GM04504 (cell line): Measurements from ENCODE around the gene CKS1B.
"Not testable (repeated sequence)": the region's sequence is repeated elsewhere in the genome, so short reads cannot be mapped to it uniquely, and the experiment has no call there.

Experiments used
- DNase-seq: peaks from one replicate; pipeline ENCODE4 v3.0.0-alpha.2; 2012; ENCODE audit warnings: low read depth

CKS1B gene

GRCh38 chr1:154964359-154964758 is 10.1 kb upstream of the CKS1B start:
- no peak for DNase-seq

DNA sequence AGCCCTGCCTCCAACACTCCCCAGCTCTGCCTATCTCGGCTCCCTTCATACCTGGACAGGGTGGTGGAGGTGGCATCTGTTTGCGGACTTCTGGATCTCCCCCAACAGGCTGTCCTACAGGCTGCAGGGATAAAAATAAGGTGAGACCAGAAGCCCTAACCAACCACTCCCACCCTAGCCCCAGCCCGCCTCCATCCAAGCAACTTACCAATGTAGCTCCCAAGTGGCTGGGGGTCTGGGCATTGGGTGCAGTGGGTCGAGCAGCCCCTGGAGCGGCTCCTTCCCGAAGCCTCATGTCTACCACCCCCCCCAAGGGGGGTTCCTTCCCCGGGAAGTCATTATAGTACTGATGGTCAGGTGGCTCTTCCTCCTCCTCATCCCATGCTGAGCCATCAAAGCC is 8.4 kb upstream of the CKS1B start:
- DNase-seq = no peak

GRCh38 chr1:154967331-154967950 is 7.0 kb upstream of the CKS1B start:
- DNase-seq = no peak

DNA sequence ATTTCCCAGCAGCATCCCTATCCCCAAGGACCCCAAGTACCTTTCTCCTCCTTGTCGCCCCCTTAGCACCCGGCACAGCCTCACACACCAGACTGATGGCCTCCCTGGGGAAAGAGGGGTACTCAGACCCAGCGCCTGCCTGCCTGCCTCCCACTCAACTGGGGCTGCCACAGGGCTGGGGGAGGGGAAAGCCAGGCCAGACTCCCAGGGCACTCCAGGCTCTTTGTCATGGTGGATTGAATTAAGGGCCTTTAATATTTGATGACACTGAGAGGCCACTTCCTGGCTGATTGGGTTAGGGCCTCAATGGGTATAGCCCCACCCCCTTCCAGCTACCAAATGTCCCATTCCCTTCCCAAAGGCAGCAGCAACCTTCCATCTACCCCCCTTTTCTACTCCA is 5.8 kb upstream of the CKS1B start:
- no peak for DNase-seq

DNA sequence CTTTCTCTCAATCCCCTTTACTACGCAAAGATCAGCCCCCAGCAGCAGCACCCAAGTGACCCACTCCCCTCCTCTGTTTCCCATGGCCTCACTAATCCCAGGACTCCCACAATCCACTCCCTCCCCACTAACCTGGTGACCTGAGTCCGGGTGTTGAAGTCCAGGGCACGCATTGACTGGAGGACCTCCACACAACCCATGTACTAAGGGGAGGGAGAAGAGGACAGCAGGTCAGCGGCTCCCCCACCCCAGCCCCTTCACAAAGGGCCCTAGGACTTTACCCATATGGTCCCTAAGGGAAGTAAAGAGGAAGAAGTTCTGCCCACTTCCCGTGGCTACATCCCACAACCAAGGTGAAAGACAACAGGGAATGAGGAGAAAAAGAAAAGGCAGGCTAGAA is 5.2 kb upstream of the CKS1B start:
- DNase-seq = no peak

- DNase-seq = no peak
Measured at GRCh38 chr1:154969860-154970452, 4.5 kb upstream of the CKS1B start.

- DNase-seq = peak; percentile 91
Measured at GRCh38 chr1:154970631-154971340, 3.7 kb upstream of the CKS1B start, which contains the start of gene SHC1. TSS of gene SHC1 (minus strand) at chr1:154970747. CDS start at chr1:154970526, 221 bp downstream.

GRCh38 chr1:154971341-154971998 is 3.0 kb upstream of the CKS1B start:
- DNase-seq = no peak

DNA sequence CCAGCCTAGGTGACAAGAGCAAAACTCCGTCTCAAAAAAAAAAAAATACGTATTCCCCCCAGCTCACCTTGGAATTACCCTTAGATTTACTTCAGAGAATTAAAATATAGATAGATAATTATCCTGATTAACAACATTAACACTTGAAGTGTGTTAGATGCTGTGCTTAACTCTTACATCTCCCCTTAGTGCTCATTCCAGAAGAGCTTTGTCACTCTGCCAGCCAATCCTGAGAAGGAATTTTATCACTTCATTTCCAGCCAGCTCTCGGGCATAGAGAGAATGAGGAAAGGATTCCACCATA is 2.3 kb upstream of the CKS1B start:
- no peak for DNase-seq

DNA sequence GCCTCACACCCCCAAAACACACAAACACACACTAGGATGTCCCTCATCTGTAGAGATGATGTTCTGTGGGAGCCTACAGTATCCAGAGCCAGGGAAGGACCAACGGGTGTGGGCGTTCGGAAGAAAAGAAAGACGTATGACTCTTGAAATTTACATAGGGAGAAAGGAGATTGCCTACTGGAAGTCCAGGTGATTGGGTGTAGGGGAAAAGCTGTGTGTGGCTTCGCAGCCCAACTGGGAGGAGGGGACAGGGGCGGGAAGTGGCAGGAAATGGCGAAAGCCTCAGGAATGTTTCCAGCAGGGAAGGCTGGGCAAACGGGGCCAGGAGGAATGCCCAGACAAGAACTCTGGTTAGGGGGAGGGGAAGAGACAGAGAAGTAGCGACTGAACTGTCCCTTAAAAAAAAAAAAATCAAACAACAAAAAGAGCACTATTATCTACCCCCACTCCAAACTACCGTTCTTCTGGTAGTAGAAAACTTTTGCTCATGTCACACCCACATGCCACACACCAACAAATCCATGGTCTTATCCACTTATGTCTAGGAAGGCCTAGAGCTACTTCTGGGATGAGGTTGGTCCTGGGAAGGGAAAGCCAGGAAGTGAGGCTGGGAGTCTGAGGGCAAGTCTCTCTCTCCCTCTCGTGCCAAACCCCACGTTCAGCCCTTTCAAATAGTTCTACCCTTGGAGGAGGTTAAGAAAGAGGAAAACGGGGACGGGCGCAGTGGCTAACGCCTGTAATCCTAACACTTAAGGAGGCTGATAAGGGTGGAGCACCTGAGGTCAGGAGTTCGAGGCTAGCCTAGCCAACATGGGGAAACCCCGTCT is 1.8 kb upstream of the CKS1B start:
- DNase-seq = peak; percentile 91

GRCh38 chr1:154973344-154974101 is 958 bp upstream of the CKS1B start:
- peak; percentile 96 for DNase-seq

DNA sequence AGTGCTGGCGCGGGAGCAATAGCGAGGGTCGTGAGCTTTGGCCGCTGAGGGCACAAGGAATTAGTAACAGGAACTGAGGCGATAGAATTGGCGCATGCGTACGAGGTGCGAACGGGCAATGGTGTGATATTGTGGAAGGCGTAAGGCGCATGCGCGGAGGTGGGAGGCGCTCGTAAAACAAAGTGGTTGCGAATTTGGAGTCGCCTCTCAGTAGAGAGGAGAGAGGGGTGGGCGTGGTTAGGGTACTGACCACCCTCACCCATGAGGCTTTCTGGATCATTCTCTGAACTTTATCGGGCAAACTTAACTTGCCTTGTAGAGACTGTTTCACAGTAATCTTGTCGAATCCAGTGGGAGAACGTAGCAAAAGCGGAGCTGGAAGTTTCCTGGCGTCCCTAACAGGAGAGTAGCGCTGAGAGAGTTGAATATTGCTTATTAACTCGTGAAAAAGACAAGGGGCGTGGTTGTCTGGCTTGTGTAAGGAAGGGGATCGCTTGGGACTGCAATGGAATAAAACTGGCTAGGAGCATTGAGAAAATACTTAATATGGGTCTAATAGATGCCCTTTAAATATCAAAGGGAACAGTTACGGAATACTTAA is 427 bp downstream of the CKS1B start:
- peak; percentile 90 for DNase-seq

- DNase-seq = peak; percentile 34
Measured at GRCh38 chr1:154975409-154976059, 1.1 kb downstream of the CKS1B start.

DNA sequence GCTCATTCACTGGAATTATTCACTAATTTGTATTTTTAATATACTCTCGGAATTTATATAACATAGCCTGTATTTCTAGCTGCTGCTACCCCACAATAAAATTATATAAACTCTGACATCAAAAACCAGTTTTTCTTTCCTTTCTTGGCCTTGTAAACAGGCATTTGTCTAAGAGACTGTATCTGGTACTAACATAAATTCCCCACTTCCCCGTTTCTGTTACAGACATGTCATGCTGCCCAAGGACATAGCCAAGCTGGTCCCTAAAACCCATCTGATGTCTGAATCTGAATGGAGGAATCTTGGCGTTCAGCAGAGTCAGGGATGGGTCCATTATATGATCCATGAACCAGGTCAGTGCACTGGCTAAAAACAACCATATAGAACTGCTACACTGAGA is 3.3 kb downstream of the CKS1B start:
- DNase-seq = not testable (repeated sequence)

DNA sequence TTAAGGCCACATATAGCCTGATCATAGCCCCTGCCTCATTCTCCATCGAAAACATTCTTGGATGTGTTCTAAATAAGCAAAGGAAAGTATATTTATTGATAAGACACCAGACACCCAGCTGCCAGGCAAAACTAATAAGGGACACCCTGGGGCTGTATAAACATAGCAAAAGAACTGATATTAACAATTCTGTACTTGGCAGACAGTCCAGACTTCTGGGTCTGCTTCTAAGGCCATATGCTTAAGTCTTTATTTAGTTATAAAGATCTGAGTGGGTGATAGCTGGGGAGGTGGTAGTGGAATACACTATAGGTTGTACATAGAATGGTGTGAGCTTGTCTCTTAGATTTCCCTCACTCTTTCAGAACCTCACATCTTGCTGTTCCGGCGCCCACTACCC is 3.9 kb downstream of the CKS1B start:
- no peak for DNase-seq

DNA sequence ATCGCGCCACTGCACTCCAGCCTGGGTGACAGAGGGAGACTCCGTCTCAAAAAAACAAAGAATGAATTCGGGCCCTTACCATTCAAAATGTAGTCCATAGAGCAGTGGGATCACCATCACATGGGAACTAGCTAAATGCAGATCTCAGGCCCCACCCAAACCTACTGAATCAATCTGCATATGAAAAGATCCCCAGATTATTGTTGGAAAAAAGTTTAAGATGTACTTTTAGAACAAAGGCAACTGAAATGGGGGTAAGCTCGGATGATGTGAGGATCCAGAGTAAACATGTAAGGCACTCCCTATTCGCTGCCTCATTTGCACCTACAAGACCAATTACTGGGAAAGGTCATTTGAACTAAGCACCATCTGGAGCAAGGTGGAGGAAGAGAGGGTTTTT is 7.9 kb downstream of the CKS1B start:
- DNase-seq = no peak

DNA sequence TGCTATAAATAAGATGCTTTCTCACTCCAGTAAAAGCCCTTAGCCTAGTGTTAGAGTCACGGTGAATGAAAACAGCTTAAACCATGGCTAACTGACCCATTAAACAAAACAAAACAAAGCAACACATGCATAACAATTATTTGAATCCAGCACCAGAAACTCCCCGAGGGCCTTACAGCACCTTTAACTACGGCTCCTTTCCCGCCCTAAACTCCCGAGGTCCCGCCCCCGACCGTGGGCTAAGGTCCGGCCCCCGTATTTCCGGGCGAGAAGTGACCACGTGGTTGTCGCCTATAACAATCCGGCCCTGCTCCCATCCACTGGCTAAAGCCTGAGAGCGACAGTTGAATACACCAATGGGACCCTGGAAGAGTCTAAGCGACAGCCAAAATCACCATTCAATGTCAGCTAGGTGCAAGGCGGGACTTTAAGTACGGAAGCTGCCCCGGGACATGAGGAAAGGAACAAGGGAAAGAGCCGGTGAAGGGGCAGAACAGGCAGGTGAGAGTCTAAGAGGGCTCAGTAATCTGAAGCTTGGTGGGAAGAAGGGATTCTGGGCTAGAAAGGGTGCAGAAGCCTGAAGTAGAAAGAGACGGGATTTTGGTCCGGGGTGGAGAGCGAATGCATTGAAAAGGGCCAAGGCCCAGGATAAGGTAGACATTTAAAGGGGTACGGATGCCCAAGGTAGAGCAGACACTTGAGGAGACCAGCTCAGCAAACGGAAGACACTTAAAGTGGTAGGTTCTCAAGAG is 8.6 kb downstream of the CKS1B start, which contains the start of gene FLAD1:
TSS of gene FLAD1 (plus strand) at position 448 of the 752 bp plus-strand sequence. CDS start 351 bp downstream, outside the sequence.
- DNase-seq = peak; percentile 100

GRCh38 chr1:154983776-154984466 is 9.4 kb downstream of the CKS1B start:
- DNase-seq = no peak

GRCh38 chr1:154986736-154987135 is 12.3 kb downstream of the CKS1B start:
- not testable (repeated sequence) for DNase-seq
